ENCODE results near the gene KCNJ15.

The KCNJ15 gene

DNA sequence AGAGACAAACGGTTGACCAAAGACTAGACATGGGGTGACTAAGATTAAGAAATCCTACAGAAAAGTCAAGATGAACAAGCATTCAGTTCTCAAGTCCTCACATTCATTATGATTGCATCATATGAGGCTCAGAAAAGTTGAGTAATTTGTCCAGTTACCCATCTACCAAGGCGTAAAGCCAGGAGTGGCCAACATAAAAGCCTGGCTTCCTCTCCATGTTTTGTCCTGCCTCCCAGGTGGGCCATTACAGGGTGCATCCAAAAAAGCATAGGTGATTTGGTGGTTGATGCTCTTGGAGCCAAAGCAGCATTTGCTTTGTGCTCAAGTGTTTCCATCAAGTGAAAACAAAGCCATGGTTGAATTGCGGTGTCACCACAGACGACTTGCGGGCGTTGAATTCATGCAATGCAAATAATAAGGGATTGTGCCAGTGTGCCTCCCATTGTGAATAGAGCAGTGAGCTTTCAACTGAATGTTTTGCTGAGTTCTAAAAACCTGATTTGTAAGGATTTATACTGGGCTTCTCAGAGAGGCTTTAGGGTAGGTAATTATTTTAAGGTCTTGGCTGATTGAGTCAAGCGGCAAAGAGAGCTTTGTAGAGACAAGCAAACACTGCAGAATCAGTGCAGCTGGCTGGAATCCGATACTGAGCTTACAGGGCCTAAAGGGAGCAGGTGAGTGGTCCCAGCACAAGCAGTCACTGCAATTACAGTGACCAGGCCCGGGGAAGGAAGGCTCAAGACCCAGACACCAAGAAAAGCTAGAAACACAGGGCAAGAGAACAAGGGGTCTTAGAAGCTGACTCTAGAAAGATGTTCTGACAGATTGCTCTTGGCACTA, 54.1 kb downstream of the KCNJ15 start:
- TF ChIP-seq, protein P1, sequence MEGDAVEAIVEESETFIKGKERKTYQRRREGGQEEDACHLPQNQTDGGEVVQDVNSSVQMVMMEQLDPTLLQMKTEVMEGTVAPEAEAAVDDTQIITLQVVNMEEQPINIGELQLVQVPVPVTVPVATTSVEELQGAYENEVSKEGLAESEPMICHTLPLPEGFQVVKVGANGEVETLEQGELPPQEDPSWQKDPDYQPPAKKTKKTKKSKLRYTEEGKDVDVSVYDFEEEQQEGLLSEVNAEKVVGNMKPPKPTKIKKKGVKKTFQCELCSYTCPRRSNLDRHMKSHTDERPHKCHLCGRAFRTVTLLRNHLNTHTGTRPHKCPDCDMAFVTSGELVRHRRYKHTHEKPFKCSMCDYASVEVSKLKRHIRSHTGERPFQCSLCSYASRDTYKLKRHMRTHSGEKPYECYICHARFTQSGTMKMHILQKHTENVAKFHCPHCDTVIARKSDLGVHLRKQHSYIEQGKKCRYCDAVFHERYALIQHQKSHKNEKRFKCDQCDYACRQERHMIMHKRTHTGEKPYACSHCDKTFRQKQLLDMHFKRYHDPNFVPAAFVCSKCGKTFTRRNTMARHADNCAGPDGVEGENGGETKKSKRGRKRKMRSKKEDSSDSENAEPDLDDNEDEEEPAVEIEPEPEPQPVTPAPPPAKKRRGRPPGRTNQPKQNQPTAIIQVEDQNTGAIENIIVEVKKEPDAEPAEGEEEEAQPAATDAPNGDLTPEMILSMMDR (IDR thresholded peaks at IDR 0.05; ENCODE audit: low read depth, low read length) = no peak
- Histone ChIP-seq H3K4me3 (ENCODE audit: low read depth, low read length) (no peak overlapping the region), H3K27me3 (peaks cover 16% of the 10 kb centered on the region; the same call in 1 of the 2 replicates), H3K9me3 (no peaks in the 10 kb centered on the region), H3K36me3 (no peaks in the 10 kb centered on the region), H3K4me1 (no peaks in the 10 kb centered on the region)
- DNase-seq = no peak

DNA sequence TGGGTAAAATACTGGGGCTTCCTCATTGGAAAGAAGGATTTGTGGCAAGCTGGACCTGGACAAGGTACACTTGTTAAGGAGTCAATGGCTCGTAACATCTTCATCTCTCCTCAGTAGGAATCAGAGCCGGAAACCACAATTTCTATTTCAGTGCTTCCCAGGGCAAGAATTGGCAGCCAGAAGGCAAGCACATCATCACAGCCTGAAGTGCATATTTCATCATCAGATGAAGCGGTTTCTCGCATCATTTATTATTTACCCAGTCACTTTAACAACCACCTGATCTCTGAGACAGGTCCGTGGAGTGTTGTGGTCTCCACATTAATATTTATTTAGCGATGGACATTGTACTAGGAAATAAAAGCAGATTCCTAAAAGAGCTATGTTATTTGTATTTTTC, 55.0 kb downstream of the KCNJ15 start:
- Histone ChIP-seq H3K27me3 (peaks cover 13% of the 10 kb centered on the region; the same call in 1 of the 2 replicates), H3K9me3 (no peaks in the 10 kb centered on the region), H3K36me3 (no peaks in the 10 kb centered on the region), H3K4me3 (ENCODE audit: low read depth, low read length) (no peak overlapping the region), H3K4me1 (no peaks in the 10 kb centered on the region)
- no peak for DNase-seq
- TF ChIP-seq, protein P1 (IDR thresholded peaks at IDR 0.05; ENCODE audit: low read depth, low read length) = no peak

DNA sequence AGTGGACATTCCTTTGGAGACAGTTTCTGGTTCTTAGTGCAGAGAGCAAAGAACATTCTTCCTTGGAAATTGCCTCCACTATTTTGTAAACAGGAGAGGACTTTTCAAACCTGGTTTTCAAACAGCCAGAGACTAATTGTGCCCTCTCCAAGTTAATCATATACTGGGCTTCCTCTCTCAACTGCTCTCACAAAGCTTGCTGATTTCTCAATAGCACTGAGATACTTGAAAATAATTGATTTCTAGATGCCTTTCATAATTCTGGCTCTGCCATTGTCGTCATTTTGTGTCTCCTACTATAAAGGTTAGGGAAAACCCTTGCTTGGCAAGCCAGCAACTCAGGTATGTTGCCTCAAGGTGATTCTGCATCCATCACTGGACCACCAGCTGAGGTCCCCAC, 56.0 kb downstream of the KCNJ15 start:
- DNase-seq = no peak
- no peaks in the 10 kb centered on the region for H3K4me1 ChIP-seq
- peaks cover 9% of the 10 kb centered on the region; the same call in 1 of the 2 replicates for H3K27me3 ChIP-seq
- H3K36me3 ChIP-seq = no peaks in the 10 kb centered on the region
- H3K9me3 ChIP-seq = no peaks in the 10 kb centered on the region
- TF ChIP-seq, protein P1 (IDR thresholded peaks at IDR 0.05; ENCODE audit: low read depth, low read length) = no peak
- no peak overlapping the region for H3K4me3 ChIP-seq (ENCODE audit: low read depth, low read length)

DNA sequence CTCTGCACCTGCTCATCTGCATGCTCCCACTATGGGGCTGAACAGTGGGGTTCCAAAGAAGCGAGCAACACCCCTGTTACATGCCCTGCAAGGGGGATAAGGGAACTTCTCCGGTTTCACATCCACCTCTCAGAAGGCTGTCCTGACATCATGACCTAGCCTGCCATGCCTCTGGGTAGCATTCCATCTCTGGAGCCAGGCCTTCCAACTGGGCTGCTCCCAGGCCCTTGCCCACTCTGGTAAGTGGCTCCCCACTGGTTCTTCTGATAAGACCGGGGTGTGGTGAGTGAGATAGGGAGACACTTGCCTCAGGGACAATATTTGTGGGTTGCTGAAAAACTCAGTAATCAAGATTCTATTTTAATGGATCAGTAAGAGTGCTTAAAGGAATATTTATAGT, 57.8 kb downstream of the KCNJ15 start:
- Histone ChIP-seq H3K36me3 (no peaks in the 10 kb centered on the region), H3K9me3 (no peaks in the 10 kb centered on the region), H3K4me3 (ENCODE audit: low read depth, low read length) (no peak overlapping the region), H3K27me3 (no peaks in the 10 kb centered on the region), H3K4me1 (no peaks in the 10 kb centered on the region)
- no peak for DNase-seq
- TF ChIP-seq, protein P1 (IDR thresholded peaks at IDR 0.05; ENCODE audit: low read depth, low read length) = no peak

DNA sequence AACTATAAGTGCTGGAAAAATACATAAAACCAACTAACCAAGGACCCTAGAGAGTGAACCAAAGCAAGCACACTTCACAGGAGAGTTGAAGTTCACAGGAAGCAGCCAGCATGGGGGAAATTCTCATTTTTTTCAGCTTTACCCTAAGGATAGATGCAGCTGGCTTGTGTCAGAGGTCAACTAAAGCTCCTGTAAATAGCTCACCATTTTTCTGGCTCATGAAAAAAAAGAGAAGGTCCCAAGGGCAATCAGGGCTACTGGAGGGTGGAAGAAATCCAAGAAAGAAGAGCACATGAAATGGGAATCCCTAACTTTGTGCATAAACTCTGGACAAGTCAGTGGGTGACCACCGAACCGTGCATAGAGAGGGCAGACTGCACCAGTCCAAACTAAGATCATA, 58.3 kb downstream of the KCNJ15 start:
- H3K27me3 ChIP-seq = no peaks in the 10 kb centered on the region
- no peaks in the 10 kb centered on the region for H3K9me3 ChIP-seq
- H3K36me3 ChIP-seq = no peaks in the 10 kb centered on the region
- TF ChIP-seq, protein P1 (IDR thresholded peaks at IDR 0.05; ENCODE audit: low read depth, low read length) = no peak
- DNase-seq = no peak
- no peaks in the 10 kb centered on the region for H3K4me1 ChIP-seq
- no peak overlapping the region for H3K4me3 ChIP-seq (ENCODE audit: low read depth, low read length)

DNA sequence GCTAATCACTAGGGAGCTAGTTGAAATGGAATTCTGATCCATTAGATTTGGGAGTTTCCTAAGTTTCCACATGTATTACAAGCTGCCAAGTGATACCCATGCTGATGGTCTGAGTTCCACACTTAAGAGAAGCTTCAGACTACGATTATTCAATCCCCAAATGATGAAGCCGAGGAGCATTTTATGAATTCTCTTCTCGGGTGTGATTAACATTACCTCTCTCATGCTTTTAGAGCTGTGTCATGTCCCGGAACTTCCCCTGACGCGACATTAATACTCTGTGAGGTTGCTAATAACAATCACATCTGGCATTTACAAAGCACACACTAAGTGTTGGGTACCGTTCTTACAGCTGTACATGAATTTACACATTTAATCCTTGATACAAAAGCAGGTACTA, 63.0 kb downstream of the KCNJ15 start:
- Histone ChIP-seq H3K9me3 (no peaks in the 10 kb centered on the region), H3K36me3 (no peaks in the 10 kb centered on the region), H3K27me3 (no peaks in the 10 kb centered on the region), H3K4me1 (no peaks in the 10 kb centered on the region), H3K4me3 (ENCODE audit: low read depth, low read length) (no peak overlapping the region)
- DNase-seq = no peak
- TF ChIP-seq, protein P1 (IDR thresholded peaks at IDR 0.05; ENCODE audit: low read depth, low read length) = no peak

Measured in BE2C (cell line).